Hematopoietic multipotent progenitor cell treated with erythropoietin and hydrocortisone succinate and interleukin-3 and kit ligand, for 4 days (in vitro differentiated cells): Measurements from ENCODE around the gene UACA.
A peak's percentile ranks its signal among the peaks of the same experiment; 100 is the strongest.

Experiments used
- DNase-seq: peaks from one replicate; pipeline ENCODE4 v3.0.0-alpha.2; 2015

The UACA gene

GRCh38 chr15:70786996-70787395, 23.6 kb upstream of the UACA start:
- DNase-seq = no peak

- DNase-seq = no peak
Measured at GRCh38 chr15:70783610-70784022, 20.3 kb upstream of the UACA start.

- no peak for DNase-seq
Measured at GRCh38 chr15:70783041-70783440, 19.7 kb upstream of the UACA start.

DNA sequence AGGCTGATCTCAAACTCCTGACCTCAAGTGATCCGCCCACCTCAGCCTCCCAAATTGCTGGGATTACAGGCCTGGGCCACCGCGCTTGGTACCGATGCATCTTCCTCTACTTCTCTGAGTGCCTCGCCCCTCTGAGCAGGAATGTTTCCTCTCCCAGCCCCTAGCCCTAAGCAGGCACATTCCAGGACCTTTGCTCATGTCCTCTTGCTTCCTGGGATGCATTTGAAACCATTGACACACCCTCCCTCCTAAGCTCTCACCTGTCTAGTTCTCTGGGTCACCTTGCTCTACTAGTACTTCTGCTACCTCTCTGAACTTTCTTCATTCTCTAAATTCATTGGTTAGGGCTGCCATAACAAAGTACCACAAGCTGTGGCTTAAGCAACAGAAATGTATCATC, 17.9 kb upstream of the UACA start:
- DNase-seq = no peak

DNA sequence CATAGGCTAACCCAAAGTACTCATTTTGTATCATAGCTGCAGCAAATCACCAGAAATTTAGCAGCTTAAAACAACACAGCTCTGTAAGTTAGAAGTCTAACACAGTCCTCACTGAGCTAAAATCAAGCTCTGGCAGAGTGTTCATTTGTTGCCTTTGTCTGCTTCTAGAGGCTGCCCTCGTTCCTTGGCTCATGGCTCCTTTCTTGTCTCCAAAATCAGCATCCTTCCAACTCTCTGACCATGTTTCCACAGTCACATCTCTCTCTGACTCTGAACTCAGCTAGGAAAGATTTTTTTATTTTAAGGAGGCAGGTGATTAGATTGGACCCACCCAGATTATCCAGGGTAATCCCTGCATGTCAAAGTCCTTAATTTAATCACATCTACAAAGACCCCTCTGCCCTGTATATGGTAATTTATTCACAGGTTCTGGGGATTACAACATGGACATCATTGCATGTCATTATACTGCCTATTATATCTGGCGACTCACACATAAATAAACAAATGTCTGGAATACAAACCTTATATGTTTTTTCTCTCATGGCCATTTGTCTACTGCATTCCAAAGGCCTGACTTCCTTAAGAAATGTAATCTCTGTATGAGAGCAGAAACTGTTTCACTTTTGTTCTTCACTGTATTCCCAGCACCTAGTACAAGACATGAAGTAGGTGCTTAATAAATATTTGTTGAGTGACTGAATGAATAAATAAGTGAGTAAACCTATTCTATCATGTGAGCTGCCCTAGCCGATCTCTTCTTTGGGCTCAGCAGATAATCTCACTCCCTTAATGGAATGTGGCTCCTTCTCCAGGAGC, 15.1 kb upstream of the UACA start:
- DNase-seq = no peak

DNA sequence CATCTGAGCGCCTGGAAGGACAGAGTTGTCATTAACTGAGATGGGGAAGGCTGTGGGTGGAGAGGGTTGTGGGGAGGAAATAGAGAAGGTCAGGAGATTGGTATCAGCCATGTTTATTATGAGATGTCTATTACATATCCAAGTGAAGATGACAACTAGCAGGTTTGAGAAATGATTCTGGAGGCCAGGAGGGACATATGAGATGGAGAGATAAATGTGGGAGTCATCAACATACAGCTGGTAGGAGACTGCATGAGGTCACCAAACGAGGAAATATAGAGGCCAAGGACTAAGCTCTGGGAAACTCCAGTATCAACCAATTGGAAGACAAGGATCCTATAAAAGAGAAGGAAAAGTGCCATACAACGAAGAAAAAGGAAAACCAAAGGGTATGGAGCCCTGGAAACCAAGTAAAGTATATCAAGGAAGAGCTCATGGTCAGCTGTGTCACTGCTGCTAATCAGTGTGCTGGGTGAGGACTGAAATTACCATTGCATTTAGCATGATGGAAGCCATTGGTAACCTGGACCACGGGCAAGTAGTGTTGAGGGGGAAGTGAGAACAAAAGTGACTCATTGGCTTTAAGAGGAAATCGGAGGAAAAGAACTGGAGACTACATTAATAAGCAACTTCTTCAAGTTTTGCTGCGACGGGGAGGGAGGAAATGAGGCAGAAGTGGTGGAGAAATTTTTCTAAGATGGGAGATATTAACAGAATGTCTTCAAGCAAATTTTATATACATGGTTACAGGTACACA, 14.0 kb upstream of the UACA start:
- no peak for DNase-seq

- no peak for DNase-seq
Measured at GRCh38 chr15:70775160-70775559, 11.8 kb upstream of the UACA start.

GRCh38 chr15:70772402-70772801, 9.0 kb upstream of the UACA start:
- no peak for DNase-seq

- no peak for DNase-seq
Measured at GRCh38 chr15:70770863-70771262, 7.5 kb upstream of the UACA start.

- DNase-seq = no peak
Measured at GRCh38 chr15:70768257-70768883, 5.0 kb upstream of the UACA start.

GRCh38 chr15:70767667-70768066, 4.3 kb upstream of the UACA start:
- no peak for DNase-seq

- no peak for DNase-seq
Measured at GRCh38 chr15:70766597-70766996, 3.2 kb upstream of the UACA start.

GRCh38 chr15:70765504-70766281, 2.3 kb upstream of the UACA start:
- DNase-seq = no peak

DNA sequence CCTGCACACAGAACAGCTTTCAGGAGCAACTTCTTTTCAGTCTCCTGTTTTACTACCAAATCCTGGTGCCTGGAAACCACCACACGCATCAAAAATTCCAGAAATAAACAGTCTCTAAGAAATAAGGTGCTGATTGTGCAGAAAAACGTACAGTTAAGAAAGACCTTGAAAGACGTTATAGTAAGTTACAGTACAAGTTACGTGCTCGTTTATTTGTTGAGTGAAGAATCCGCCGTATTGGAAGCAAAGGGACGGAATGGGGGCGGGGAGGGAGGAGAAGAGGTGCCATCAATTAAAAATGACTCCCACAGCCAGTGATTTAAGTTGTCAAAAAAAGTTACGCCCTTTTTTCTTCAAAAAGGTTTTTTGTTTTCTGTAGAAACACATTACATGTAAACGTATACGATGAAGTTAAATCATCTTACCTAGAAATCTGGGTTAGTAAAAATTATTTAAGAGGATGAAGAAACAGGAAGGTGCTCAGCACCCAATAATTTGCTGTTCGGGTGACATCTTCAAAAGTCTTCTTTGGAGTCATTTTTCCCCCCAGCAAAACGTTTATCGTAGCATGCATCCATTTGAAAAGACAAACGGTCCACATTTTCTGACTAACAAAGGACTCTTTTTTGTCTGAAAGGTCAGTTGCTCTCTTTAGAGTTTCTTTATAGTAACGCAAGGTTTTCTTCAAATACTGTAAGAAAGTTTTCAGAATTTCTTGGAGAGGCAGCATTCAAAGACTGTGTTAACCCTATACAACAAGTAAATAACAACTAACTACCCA, 782 bp upstream of the UACA start:
- no peak for DNase-seq

DNA sequence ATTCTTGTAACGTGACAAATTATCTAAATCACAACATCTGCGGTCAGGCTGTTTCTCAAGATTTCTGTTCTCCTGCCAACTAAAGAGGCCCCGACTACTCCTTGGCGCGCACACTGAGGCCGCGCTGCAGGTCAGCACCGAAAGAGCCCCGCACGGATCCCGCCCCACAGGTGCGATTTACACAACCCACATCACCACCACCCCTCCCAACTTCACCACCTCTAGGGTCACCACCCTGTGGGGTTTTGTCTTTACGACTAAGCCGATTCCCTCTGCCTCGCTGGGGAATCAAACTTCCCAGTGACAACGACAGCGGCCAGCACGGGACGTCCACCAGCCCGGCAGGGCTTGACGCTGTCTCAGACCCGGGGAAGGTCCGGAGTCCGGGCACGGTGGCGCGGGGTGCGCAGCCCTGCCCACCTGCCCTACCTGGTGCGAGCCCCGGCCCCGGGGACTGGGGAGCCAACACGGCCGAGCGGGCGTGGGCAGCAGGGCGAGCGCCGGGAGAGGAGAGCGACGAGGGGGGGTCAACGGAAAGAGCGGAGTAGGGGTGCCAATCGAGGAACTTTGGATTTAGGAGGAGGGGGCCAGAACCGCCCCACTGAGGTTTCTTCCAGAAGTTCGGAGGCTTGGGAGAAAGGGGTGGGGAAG, 764 bp downstream of the UACA start:
- DNase-seq = peak; percentile 67

DNA sequence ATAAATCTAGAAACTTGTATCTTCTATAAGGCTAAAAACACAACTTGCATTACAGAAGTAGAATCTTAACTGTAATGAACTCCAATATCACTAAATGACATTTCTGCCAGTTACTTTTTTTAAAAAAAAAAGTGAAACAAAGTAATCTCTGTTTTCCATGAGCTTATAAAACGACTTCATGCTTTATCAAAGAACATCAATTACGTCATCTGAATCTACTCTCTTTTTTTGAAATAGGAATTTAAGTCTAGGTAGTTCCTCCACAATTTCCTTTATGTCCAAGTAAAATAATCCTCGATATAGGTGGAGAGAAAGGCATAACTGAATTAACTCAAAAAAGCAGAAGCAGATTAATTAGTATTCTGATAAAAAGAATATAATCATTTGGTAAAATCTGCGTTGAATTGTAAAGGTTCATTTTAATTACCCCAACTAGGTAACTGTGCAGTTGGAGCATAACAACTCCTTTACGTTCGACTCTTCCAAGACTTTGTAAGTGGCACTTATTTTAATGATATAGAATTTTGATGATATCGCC, 1.4 kb downstream of the UACA start:
- DNase-seq = no peak

GRCh38 chr15:70761046-70761445, 2.3 kb downstream of the UACA start:
- no peak for DNase-seq

GRCh38 chr15:70758790-70759462, 4.4 kb downstream of the UACA start:
- DNase-seq = no peak

DNA sequence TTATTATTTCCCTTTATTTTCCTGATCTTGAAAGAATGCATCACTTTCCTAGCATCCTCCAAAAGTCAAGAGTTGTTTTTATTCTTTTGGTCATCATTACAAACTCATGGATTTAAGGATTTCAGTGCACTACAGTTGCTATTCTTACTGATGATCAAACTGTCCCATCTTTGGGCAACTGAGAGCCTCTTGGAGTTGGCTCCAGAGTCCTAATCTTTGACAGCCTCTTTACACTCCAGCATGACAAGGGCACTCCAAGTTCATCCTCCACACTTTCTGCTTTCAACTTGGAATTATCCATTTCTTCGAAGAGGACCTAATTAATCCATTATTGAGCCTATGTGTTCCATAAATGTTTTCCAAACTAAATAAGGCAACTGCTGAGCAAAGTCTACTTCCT, 5.7 kb downstream of the UACA start:
- no peak for DNase-seq

DNA sequence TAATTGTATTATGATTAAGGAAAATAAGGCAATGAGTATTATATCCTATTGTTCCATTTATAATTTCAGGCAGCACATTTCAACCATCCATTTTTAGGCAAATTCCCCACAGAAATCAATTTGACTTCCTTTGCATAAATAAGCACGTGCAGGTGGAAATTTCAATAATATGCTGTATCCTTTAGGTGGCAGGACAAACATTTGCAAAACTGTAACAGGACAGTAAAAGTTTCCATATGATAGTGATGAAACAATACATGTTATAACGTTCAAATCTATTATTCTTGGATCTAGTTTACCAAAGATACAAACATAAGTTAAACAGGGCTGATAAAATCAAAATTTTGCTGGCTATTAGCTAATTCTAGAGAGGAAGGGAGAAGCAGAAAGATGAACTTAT, 8.5 kb downstream of the UACA start:
- DNase-seq = peak; percentile 5
